ENCODE measurements around the gene RAD51C. TPM values are rescaled to one million over a fixed set of nuclear protein-coding genes. Genes with fewer than 3 reads are reported as not detected.

RAD51C gene
- total RNA-seq, 1 donor from 2014 or later, result 21.0 TPM

GRCh38 chr17:58699771-58700170, 7.4 kb downstream of the RAD51C start:
- Histone ChIP-seq H3K9me3 (no peaks in the 10 kb centered on the region), H3K36me3 (peaks cover 29% of the 10 kb centered on the region), H3K27ac (no peak overlapping the region), H3K4me1 (no peaks in the 10 kb centered on the region), H3K27me3 (ENCODE audit: low read depth) (no peaks in the 10 kb centered on the region), H3K4me3 (no peak overlapping the region)
- intact Hi-C loops (cut with DNase I), result no loop called here
- TF ChIP-seq, protein P1, sequence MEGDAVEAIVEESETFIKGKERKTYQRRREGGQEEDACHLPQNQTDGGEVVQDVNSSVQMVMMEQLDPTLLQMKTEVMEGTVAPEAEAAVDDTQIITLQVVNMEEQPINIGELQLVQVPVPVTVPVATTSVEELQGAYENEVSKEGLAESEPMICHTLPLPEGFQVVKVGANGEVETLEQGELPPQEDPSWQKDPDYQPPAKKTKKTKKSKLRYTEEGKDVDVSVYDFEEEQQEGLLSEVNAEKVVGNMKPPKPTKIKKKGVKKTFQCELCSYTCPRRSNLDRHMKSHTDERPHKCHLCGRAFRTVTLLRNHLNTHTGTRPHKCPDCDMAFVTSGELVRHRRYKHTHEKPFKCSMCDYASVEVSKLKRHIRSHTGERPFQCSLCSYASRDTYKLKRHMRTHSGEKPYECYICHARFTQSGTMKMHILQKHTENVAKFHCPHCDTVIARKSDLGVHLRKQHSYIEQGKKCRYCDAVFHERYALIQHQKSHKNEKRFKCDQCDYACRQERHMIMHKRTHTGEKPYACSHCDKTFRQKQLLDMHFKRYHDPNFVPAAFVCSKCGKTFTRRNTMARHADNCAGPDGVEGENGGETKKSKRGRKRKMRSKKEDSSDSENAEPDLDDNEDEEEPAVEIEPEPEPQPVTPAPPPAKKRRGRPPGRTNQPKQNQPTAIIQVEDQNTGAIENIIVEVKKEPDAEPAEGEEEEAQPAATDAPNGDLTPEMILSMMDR (IDR thresholded peaks at IDR 0.05), result no peak
- DNase-seq, result no peak
- ATAC-seq, result no peak

GRCh38 chr17:58702045-58702476, 9.7 kb downstream of the RAD51C start:
- no peak overlapping the region for H3K27ac ChIP-seq
- no peak overlapping the region for H3K4me3 ChIP-seq
- no peaks in the 10 kb centered on the region for H3K4me1 ChIP-seq
- no peaks in the 10 kb centered on the region for H3K9me3 ChIP-seq
- H3K36me3 ChIP-seq, result peaks cover 29% of the 10 kb centered on the region
- ATAC-seq, result no peak
- H3K27me3 ChIP-seq (ENCODE audit: low read depth), result no peaks in the 10 kb centered on the region
- no peak for DNase-seq
- intact Hi-C loops (cut with DNase I), result no loop called here
- TF ChIP-seq, protein P1 (IDR thresholded peaks at IDR 0.05), result no peak

- H3K9me3 ChIP-seq, result no peaks in the 10 kb centered on the region
- DNase-seq (no peak), ATAC-seq (no peak)
- TF ChIP-seq, protein P1 (IDR thresholded peaks at IDR 0.05), result no peak
- H3K27me3 ChIP-seq (ENCODE audit: low read depth), result no peaks in the 10 kb centered on the region
- H3K36me3 ChIP-seq, result peaks cover 29% of the 10 kb centered on the region
- no peaks in the 10 kb centered on the region for H3K4me1 ChIP-seq
- no peak overlapping the region for H3K27ac ChIP-seq
- intact Hi-C loops (cut with DNase I), result no loop called here
- H3K4me3 ChIP-seq, result no peak overlapping the region
Observed at GRCh38 chr17:58702708-58703107, 10.3 kb downstream of the RAD51C start.

DNA sequence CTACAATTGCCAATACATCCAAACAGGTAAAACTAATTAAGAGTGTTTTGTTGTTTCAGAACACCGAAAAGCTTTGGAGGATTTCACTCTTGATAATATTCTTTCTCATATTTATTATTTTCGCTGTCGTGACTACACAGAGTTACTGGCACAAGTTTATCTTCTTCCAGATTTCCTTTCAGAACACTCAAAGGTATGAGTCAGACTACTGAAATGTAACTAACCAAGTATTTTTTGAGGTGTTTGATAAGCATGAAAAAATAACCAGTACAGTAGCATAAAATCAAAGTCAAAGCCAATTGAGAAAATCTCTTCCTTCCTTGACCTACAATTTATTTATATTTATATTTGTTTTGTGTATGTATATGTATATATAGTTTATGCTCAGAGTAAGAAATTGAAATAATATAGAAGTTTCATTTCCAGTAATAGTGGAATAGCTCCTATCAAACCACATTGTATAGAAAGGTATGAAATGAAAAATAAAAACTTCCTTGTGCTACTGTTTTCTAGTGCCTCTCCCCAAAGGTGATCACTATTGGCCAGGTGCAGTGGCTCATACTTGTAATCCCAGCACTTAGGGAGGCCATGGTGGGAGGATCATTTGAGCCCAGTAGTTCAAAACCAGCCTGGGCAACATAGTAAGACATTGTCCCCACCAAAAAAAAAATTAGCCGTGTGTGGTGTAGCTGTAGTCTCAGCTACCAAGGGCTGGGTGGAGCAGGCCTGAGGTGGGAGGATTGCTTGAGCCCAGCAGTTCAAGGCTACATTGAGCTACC, 10.9 kb downstream of the RAD51C start:
- peaks cover 29% of the 10 kb centered on the region for H3K36me3 ChIP-seq
- intact Hi-C loops (cut with DNase I), result no loop called here
- no peak for ATAC-seq
- H3K9me3 ChIP-seq, result no peaks in the 10 kb centered on the region
- no peak overlapping the region for H3K27ac ChIP-seq
- H3K4me1 ChIP-seq, result no peaks in the 10 kb centered on the region
- DNase-seq, result no peak
- no peak overlapping the region for H3K4me3 ChIP-seq
- TF ChIP-seq, protein P1 (IDR thresholded peaks at IDR 0.05), result no peak
- no peaks in the 10 kb centered on the region for H3K27me3 ChIP-seq (ENCODE audit: low read depth)

- ATAC-seq (no peak), DNase-seq (no peak)
- Histone ChIP-seq H3K27me3 (ENCODE audit: low read depth) (no peaks in the 10 kb centered on the region), H3K4me3 (no peak overlapping the region), H3K9me3 (no peaks in the 10 kb centered on the region), H3K27ac (no peak overlapping the region), H3K36me3 (peaks cover 29% of the 10 kb centered on the region), H3K4me1 (no peaks in the 10 kb centered on the region)
- TF ChIP-seq, protein P1 (IDR thresholded peaks at IDR 0.05), result no peak
- intact Hi-C loops (cut with DNase I), result no loop called here
Observed at GRCh38 chr17:58703916-58704286, 11.5 kb downstream of the RAD51C start.

Measured in lower lobe of right lung (tissue), 2 donors.